HG03432 (cell line): ENCODE results near the gene DCP2.

Experiments used
- ATAC-seq: cut with Tn5 transposase; IDR thresholded peaks from one replicate; pipeline ENCODE4 v1.9.1; 2021; ENCODE audit warnings: mild to moderate bottlenecking, moderate library complexity; ENCODE audit not compliant: unreplicated experiment

DCP2 gene

GRCh38 chr5:113062869-113063508, 86.4 kb downstream of the DCP2 start:
- ATAC-seq: no peak

GRCh38 chr5:113063927-113064326, 87.3 kb downstream of the DCP2 start:
- no peak for ATAC-seq

- ATAC-seq: no peak
Measured at GRCh38 chr5:113064806-113065205, 88.2 kb downstream of the DCP2 start.

- no peak for ATAC-seq
Measured at GRCh38 chr5:113065626-113066025, 89.0 kb downstream of the DCP2 start.

- no peak for ATAC-seq
Measured at GRCh38 chr5:113067635-113068344, 91.2 kb downstream of the DCP2 start.

GRCh38 chr5:113068559-113068958, 92.0 kb downstream of the DCP2 start:
- no peak for ATAC-seq
